LoVo (cell line): ENCODE results near the gene KLF11.

Source experiments
- DNase-seq: peaks from one replicate; pipeline ENCODE4 v3.0.0-alpha.2; 2016; ENCODE audit warnings: low spot score

The KLF11 gene

GRCh38 chr2:10043256-10043905 lies at the start of gene KLF11:
KLF11 (plus strand) TSS chr2:10043550; CDS start chr2:10043717, 167 bp downstream.
- DNase-seq: peak; percentile 88

GRCh38 chr2:9994462-9994861 lies 48.9 kb upstream of the KLF11 start:
- DNase-seq: no peak

GRCh38 chr2:9995059-9995458 lies 48.3 kb upstream of the KLF11 start:
- DNase-seq: no peak

- no peak for DNase-seq
Measured at GRCh38 chr2:9996321-9996720, 47.0 kb upstream of the KLF11 start.

GRCh38 chr2:9997936-9998335 lies 45.4 kb upstream of the KLF11 start:
- no peak for DNase-seq

GRCh38 chr2:9998916-9999654 lies 44.3 kb upstream of the KLF11 start:
- no peak for DNase-seq

- no peak for DNase-seq
Measured at GRCh38 chr2:9999693-10000092, 43.7 kb upstream of the KLF11 start.

- DNase-seq: no peak
Measured at GRCh38 chr2:10000541-10000940, 42.8 kb upstream of the KLF11 start.

GRCh38 chr2:10001586-10001985 lies 41.8 kb upstream of the KLF11 start:
- DNase-seq: no peak

- DNase-seq: no peak
Measured at GRCh38 chr2:10002109-10002508, 41.2 kb upstream of the KLF11 start.

- DNase-seq: no peak
Measured at GRCh38 chr2:10002681-10003080, 40.7 kb upstream of the KLF11 start.

- DNase-seq: no peak
Measured at GRCh38 chr2:10003206-10004125, 39.9 kb upstream of the KLF11 start.

- no peak for DNase-seq
Measured at GRCh38 chr2:10004401-10004800, 38.9 kb upstream of the KLF11 start.

GRCh38 chr2:10004836-10005235 lies 38.5 kb upstream of the KLF11 start:
- DNase-seq: no peak

- no peak for DNase-seq
Measured at GRCh38 chr2:10005461-10006235, 37.7 kb upstream of the KLF11 start.

GRCh38 chr2:10006236-10007161 lies 36.9 kb upstream of the KLF11 start:
- DNase-seq: no peak

- DNase-seq: no peak
Measured at GRCh38 chr2:10007435-10007834, 35.9 kb upstream of the KLF11 start.

GRCh38 chr2:10007921-10008808 lies 35.2 kb upstream of the KLF11 start:
- no peak for DNase-seq

- no peak for DNase-seq
Measured at GRCh38 chr2:10008809-10009176, 34.6 kb upstream of the KLF11 start.
